Retinal pigment epithelial cell (primary cell): ENCODE results near the gene TRAFD1.
"Not testable (repeated sequence)": the region's sequence is repeated elsewhere in the genome, so short reads cannot be mapped to it uniquely, and the experiment has no call there.

ENCODE experiments used
- DNase-seq: peaks from one replicate; pipeline ENCODE4 v3.0.0-alpha.2; 2010; ENCODE audit warnings: low read depth
- H3K4me3 ChIP-seq: 2 replicates; pipeline ENCODE4 v1.5.1; 2011; ENCODE audit warnings: mild to moderate bottlenecking, low read length, control low read depth, moderate library complexity
- CTCF ChIP-seq: conservative IDR thresholded peaks from 2 replicates; pipeline ENCODE4 v1.5.1; 2011; ENCODE audit warnings: low read depth, low read length, control low read depth, inconsistent platforms

TRAFD1 gene

GRCh38 chr12:112108202-112109079 lies 16.9 kb upstream of the TRAFD1 start, which contains the start of gene NAA25:
Gene NAA25 (minus strand): TSS chr12:112108783. CDS start chr12:112108773, 10 bp downstream.
- no peak for TF ChIP-seq CTCF
- peak within 1 kb of the TSS; percentile 92 for H3K4me3 ChIP-seq
- no peak for DNase-seq

GRCh38 chr12:112110787-112111662 lies 14.3 kb upstream of the TRAFD1 start:
- H3K4me3 ChIP-seq, DNase-seq: not testable (repeated sequence)

GRCh38 chr12:112111931-112112330 lies 13.4 kb upstream of the TRAFD1 start:
- H3K4me3 ChIP-seq = no peak overlapping the region
- no peak for TF ChIP-seq CTCF
- DNase-seq = no peak

DNA sequence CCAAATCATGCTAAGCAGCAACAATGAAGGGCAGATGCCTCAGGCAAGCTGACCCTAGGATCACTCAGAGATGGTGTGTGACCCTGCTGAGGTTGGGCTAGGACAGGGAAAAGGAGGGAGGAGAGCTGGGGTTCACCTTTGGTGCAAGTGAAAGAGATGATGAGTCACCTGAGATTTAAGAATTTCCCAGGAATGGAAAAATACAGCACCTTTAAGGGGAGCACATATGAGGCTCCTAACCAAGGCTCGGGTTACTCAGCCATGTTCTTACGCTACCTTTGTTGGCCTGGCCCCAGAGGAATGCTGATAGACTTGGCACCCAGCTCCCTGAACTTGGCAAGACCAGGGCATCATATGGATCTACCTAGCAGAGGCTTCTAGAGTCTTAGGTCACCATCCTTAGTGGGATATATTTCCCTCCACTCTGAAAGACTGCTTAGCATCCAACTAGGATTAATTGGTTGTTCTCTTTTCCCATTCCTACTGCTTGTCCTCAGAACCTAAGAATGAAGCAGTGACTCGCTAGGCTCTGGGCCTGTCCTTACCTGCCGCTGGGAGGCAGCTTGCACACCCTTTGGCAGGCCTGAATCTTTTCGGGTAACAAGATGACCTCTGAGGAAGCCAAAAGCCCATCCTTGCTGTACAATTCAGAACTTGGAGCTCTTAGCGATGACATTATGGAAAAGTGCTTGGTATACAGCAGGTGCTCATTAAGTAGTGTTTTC lies 12.8 kb upstream of the TRAFD1 start:
- peak; percentile 49 for DNase-seq
- TF ChIP-seq CTCF = no peak
- no peak overlapping the region for H3K4me3 ChIP-seq

DNA sequence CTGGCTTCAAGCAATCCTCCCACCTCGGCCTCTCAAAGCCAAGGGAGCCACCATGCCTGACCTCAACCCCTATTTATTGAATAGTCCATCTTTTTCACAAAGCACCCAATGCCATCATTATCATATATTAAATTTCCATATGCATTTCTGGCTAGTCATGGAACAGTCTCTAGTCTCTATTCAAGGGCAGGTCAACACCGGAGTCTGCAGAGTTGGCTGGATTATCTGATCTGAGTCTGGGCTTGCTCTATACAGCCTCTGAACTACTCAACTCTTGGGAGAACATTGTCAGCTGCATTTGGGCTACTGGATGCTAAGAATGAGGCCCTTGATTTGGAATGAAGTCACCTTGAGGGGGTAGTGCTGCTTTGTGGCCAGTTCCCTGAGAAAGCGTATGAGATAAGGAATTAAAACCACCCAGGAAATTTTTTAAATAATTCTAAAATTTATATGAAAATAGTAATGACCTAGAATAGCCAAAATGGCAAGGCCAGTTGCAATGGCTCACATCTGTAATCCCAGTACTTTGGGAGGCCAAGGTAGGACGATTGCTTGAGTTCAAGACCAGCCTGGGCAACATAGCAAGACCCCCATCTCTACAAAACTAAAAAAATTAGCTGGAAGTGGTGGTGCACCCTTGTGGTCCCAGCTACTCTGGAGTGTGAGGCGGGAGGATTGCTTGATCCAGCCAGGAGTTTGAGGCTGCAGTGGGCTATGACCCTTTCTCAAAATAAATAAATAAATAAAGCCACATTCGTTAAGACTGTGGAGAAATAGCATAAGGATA lies 9.9 kb upstream of the TRAFD1 start:
- no peak for DNase-seq
- no peak for TF ChIP-seq CTCF
- no peak overlapping the region for H3K4me3 ChIP-seq

DNA sequence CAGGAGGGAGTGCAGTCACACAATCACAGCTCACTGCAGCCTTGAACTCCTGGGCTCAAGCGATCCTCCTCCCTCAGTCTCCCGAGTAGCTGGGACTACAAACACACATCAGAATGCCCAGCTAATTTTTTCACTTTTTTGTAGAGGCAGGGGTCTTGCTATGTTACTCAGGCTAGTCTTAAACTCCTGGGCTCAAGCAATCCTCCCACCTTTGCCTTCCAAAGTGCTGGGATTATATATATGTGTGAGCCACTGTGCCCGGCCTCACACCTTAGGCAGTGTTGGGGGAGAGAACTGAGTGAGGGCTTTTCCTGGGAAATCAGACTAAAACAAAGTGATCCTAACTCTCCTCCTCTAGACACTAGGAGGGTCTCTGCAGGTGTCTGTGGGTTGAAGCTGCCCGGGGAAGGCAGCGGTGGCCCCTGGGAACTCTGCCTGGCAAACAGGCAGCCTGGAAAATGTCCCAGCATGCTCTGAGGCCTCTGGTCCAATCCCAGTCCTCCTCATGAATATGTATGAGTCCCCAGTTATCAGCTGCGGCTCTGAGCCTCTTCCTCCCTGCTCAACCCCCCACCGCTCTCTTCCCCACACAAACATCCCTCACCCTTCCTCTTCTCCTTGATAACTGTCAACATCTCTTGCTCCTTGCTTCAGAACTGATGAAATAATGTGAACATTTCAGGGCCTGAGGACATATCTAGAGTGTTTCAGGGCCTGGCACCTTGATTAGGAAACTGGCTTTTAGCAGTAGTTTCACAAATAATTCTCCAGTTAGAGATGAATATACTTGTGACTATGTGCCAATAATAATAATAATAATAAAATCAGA lies 8.9 kb upstream of the TRAFD1 start:
- DNase-seq = no peak
- no peak overlapping the region for H3K4me3 ChIP-seq
- no peak for TF ChIP-seq CTCF
